EH (cell line): ENCODE measurements around the gene AP1M1.
"Not testable (repeated sequence)": the region's sequence is repeated elsewhere in the genome, so short reads cannot be mapped to it uniquely, and the experiment has no call there.

Source experiments
- DNase-seq: peaks from one replicate; pipeline ENCODE4 v3.0.0-alpha.2; 2015; ENCODE audit warnings: low read depth

Gene AP1M1

DNA sequence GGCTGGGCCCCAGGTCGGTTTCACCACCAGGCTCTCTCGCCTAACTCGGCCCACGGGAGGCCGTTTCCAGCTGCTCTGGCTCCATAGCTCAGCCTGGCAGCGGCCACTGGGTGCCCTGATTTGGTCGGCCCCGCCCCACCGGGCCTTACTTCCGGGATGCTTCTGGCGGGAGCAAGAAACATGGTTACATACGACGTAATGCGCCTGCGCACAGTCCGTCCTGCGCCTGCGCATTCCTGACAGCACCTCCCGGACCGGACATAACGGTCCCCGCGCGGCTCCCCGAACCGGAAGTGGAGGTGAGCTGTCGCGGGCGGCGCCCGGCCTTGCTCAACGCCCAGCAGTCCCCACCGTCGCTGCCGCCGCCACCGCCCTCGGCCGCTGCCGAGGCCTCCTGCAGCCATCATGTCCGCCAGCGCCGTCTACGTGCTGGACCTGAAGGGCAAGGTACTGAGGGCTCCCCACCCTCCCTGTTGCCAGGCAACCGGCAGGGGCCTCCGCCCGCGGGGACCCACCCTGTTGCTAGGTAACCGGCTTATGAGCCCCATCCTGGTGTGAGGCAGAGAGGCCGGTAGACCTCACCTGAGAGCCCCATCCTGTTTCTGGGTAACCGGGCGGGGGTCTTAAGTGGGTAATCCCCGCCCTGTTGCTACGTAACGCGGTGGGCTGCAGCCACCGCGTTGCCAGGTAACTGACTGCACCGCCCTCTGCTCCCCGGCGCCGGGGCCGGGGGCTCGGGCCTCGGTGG, at the start of gene AP1M1:
Gene AP1M1, plus strand, starts transcription at position 290 of the 748 bp plus-strand sequence. Its CDS starts 116 bp downstream, at position 406.
- peak; percentile 97 for DNase-seq

DNA sequence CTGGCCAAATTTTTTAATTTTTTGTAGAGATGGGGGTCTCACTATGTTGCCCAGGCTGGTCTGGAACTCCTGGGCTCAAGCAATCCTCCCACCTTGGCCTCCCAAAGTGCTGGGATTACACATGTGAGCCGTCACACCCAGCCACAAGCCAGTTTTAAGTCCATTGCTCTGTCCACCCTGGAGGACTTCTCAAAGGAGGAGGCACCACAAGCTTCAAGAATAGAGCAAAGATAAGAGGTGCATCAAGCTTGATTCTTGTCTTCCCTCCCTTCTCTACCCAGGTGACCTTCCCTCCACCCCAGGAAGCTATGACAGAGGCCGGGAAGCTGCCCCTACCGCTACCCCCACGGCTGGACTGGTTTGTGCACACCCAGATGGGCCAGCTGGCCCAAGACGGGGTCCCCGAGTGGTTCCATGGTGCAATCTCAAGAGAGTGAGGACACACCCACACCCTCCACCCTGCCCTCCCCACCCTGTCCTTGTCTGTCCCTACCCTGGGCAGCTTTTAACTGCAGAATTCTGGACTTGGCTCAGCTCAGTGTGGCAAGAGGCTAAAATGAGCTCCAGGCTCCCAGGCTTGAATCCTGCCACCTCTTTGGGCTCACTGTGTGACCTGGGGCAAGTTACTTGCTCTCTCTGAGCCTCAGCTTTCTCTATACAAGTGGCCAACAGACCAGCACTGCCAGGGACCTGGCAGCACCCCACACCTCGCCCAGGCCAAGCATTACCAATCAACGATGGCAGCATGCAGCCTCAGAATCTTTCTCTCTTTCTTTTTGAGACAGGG, 49.1 kb upstream of the AP1M1 start:
- no peak for DNase-seq

DNA sequence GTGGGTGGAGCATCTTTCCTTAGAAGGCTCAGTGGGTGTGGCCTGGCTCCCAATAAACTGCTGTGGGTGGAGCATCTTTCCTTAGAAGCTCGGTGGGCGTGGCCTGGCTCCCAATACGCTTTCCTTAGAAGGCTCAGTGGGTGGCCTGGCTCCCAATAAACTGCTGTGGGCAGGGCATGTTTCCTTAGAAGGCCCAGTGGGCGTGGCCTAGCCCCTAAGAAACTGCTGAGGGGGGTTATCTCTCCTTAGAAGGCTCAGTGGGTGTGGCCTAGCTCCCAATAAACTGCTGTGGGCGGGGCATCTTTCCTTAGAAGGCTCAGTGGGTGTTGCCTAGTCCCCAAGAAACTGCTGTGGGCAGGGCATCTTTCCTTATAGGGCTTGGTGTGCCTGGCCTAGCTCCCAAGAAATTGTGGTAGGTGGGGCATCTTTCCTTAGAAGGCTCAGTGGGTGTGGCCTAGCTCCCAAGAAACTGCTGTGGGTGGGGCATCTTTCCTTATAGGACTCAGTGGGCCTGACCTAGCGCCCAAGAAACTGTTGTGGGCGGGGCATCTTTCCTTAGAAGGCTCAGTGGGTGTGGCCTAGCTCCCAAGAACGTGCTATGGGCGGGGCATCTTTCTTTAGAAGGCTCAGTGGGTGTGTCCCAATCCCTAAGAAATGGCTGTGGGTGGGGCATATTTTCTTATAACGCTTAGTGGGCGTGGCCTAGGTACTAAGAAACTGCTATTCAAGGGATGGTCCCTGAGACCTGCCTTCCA, 44.0 kb upstream of the AP1M1 start:
- no peak for DNase-seq

DNA sequence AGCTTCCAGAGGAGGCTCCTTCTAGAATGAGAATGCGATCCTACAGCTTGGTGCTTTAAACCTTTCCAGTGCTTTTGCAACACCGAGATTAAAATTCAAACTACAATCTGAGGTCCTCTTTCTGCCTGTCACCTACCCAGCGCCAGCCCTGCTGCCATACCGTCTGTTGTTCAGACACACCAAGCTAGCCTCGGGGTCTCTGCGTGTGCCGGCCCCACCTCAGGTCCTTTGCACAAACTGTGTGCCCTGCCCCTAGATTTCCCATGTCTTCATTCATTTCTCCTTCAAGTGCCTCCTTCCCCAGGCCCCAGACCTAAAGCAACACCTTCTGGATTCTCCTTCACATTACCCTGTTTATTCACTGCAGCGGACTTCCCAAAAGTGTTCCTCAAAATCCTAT, 43.2 kb upstream of the AP1M1 start:
- no peak for DNase-seq

DNA sequence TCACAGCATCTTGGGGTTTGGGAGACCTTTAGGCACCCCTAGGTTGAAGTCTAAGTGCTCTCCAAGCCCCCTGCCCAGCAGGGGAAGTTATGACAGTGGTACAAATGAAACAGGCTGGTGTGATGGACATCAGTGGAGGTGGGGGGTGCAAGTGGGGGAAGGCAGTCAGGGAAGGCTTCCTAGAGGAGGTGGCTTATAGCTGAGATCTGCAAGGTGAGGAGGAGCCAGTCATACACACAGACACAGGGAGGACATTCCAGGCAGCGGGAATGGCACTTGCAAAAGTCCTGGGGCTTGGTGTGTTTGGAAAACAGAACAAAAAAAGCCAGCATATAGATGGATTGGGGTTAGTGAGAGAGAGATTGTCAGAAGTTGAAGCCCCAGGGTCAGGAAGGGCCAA, 42.6 kb upstream of the AP1M1 start:
- no peak for DNase-seq

DNA sequence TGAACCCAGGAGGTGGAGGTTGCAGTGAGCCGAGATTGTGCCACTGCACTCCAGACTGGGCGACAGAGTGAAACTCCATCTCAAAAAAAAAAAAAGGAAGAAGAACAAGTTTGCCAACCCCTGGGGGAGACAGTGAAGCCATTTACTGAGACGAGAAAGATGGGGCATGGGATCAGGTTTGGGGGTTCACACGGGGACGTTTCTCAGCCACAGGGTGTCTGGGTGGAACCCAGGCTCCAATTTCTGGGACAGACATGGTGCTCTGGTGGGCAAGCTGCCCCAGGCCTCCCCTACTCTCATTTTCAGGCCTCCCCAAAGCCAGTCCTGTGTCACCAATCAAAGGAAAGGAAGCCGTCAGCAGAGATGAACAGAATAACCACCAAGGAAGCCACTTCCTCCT, 40.8 kb upstream of the AP1M1 start:
- DNase-seq: no peak

DNA sequence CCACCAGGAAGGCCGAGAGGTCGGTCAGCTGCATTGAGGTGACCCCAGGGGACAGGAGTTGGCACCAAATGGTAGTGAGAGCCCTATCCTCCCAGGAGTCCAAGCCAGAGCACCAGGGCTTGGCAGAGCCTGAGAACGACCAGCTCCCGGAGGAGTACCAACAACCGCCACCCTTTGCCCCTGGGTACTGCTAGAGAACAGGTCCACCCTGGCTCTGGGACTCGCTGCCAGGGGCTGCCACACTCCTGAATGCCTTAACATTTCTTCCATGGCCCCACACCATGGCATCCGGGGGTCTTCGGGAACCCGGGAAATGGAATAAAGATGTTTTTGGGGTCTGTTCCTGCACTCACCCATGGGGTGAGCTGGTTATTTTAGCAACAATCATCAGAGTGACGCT, 40.1 kb upstream of the AP1M1 start:
- no peak for DNase-seq

DNA sequence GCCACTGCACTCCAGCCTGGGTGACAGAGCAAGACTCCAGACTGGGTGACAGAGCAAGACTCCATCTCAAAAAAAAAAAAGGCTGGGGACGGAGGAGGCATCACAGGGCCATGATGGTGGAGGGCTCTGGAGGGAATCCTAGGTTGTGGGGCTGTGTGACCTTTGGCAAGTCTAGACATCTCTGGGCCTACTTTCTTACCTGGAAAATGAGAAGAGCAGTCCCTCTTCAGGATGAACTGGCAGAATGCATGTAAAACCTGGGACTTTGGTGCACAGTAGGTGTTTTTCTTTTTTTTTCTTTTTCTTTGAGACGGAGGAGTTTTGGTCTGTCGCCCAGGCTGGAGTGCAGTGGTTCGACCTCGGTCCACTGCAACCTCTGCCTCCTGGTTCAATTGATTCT, 38.1 kb upstream of the AP1M1 start:
- DNase-seq: no peak

DNA sequence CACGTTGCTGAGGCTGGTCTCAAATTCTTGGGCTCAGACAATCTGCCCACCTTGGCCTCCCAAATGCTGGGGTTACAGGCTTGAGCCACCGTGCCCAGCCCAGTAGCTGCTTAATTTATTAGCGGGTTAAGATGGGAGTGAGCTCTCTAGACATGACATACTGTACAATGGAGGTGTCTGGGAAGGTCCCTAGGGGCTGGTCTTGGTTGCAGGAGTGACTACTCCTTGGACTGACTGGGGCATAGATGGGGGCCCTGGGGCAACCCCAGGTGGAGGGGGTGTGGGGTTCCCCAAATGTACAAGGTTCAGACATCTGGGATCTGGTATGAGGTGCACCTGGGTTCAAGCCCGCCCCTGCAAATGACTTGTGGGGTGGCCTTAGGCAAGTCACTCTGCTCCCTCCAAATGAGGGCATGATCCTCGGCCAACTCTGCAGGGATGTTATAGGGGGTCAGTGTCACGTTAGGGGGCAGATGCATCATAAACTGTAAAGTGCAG, 37.2 kb upstream of the AP1M1 start:
- no peak for DNase-seq

DNA sequence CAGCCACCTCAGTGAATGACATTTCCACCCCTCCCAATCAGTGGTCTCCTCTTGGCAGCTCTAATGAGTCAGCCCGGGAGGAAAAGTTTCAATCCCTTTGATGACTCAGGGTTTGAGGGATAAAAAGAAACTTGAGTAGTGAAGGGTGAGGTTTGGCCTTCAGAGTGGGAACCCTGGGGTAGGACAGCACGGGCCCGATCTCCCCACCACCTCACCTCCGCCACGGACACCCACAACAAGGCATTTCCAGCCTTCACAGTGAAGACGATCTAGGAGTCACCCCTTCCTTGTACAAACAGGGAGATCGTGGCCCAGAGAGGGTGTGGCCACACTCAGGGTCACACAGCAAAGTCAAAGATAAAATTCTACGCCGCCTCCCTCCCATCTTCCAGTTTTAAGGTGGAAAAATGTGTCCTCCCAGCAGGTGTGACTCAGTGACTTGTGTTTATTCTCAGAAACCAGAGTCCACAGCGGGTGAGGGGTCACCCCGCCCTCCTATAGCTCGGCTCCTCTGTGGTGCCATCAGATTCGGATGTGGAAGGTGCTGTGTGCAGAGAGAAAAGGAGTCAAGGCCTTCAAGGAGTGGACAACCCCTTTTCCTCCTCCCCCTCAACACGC, 36.7 kb upstream of the AP1M1 start:
- peak; percentile 73 for DNase-seq

DNA sequence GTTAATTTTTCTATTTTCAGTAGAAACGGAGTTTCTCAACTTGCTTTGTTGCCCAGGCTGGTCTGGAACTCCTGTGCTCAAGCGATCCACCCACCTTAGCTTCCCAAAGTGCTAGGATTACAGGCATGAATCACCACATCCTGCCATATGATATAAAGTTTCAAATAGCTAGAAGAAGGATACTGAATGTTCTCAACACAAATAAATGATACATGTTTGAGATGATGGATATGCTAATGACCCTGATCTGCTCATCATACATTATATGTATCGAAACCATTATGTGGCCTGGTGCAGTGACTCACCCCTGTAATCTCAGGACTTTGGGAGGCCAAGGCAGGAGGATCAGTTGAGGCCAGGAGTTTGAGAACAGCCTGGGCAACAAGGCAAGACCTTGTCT, 35.9 kb upstream of the AP1M1 start:
- DNase-seq: peak; percentile 66

DNA sequence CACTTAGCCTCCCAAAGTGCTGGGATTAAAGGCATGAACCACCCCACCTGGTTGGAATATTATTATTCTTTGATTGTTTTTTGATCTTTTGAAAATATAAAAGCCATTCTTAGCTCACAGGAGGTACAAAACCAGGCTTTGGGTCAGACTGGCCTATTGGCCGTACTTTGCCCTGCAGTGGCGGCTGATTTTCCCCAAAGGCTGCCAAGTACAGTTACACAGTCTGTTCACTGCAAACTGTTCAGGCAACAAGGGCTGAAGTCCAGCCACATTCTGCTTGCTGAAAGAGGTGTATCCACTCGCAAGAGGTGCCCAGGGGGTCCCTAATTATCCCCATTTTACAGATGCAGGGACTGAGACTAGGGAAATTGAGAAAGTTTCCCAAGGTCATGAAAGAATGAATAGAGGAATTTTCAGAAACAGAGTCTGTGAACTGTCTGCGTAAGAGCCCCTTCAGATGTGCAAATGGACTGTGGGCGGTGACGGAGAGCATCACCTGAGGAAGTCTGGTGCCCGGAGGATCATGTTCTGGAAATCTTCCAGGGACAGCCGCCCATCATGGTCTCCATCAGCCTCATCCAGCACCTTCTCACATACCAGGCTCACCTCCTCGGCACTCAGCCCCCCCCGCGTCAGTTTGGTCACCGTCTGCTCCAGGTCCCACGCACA, 33.4 kb upstream of the AP1M1 start:
- DNase-seq: no peak

DNA sequence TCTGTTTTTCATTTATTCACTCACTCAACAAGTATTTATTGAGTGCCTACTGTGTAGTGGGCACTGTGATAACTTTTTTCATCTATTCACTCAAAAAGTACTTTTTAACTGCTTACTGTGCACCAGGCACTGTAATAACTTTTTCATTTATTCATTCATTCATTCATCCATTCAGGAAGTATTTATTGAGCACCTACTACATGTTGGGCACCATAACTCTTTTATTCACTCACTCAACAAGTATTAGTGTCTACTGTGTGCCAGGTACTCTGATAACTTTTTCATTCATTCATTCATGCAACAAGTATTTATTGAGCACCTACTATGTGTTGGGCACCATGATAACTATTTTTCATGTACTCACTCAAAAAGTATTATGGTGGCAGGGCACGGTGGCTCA, 31.3 kb upstream of the AP1M1 start:
- no peak for DNase-seq

DNA sequence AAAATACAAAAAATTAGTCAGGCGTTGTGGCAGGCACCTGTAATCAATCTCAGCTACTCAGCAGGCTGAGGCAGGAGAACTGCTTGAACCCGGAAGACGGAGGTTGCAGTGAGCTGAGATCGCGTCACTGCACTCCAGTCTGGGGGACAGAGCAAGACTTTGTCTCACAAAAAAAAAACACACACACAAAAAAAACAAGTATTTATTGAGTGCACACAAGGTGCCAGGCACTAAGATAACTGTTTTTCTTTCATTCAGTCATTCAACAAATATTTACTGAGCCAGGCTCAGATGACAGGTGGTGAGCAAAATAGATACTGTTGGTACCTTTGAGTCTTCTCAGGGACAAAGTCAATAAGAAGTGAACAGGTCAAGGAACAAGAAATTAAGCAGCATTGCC, 30.7 kb upstream of the AP1M1 start:
- no peak for DNase-seq

DNA sequence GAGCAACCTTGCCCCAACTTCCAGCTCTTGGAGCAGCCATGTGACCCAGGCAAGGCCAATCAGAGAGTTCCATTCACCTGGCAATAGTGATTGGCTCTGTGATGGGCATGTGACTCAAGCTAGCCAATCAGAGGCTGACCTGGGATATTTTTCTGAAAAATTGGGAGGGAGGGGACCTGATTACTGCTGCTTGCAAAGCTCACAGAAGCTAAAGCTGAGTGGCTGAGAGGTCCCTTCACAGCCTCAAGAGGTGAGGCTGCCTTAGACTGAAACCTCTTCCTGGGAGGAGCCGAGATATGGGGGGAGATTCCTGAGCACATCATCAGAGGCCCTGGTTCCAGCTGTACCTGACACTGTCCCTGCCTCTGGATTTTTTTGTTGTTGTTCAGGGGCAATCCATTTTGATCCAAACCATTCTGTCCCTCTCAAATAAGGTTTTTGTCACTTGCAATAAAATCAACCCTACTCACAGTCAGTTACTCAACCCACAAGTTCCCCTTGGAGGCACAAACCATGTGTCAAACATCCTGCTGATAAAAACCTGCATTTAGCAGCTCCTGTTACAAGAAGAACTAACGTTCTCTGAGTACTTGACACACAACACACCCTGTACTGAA, 29.1 kb upstream of the AP1M1 start:
- DNase-seq: no peak

DNA sequence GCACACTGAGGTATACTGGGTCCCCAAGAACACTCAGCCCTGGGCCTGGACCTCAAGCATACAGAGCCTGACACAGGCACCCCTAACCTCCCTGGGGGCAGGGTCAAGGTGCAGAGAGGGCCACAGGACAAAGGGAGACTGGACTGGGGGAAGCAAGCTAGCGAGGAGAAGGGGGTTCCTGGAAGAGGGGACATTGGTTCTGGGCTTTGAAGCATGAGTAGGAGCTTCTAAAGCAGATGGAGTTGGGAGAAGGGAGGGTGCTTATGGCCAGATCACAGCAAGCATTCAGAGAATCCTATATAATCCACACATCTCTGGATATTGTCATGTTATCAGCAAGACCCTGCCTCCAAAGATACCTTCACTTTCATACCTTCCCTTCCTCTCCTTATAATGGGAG, 27.6 kb upstream of the AP1M1 start:
- no peak for DNase-seq

DNA sequence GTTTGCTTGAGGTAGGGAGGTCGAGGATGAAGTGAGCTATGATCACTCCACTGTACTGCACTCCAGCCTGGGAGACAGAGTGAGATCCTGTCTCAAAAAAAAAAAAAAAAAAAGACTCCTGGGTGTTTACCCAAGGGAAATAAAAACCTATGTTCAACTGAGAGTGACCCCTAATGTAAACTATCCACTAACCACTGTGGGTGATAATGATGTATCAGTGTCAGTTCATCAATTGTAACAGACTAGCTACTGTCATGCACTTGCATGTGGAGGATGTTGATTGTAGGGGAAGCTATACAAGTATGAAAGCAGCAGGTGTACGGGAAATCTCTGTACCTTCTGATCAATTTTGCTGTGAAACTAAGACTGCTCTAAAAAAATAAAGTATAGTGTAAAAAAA, 21.8 kb upstream of the AP1M1 start:
- DNase-seq: no peak

DNA sequence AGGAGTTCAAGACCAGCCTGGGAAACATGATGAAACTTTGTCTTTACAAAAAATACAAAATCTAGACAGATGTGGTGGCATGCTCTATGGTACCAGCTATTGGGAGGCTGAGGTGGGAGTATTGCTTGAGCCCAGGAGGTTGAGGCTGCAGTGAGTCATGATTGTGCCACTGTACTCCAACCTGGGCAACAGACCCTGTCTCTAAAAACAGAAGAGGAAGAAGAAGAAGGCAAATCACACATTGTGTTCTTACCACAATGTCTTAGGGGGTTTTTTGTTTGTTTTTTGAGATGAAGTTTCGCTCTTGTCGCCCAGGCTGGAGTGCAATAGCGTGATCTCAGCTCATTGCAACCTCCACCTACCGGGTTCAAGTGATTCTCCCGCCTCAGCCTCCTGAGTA, 18.8 kb upstream of the AP1M1 start:
- not testable (repeated sequence) for DNase-seq

DNA sequence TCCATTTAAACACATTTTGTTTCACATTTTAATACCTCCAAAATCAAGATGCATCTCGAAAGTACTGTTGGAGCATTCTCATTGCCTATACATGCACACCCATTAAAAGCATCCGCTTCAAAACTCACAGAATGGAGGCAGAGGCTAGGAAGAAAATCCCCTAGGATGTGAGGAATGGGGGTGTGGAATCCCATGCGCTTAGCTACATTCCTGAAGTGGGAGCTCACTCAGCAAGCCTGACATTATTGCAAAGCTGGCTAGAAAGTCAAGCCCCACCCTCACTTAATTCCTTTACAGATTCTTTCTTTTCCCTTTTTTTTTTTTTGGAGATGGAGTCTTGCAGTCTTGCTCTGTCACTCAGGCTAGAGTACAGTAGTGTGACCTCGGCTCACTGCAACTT, 17.1 kb upstream of the AP1M1 start:
- peak; percentile 90 for DNase-seq

DNA sequence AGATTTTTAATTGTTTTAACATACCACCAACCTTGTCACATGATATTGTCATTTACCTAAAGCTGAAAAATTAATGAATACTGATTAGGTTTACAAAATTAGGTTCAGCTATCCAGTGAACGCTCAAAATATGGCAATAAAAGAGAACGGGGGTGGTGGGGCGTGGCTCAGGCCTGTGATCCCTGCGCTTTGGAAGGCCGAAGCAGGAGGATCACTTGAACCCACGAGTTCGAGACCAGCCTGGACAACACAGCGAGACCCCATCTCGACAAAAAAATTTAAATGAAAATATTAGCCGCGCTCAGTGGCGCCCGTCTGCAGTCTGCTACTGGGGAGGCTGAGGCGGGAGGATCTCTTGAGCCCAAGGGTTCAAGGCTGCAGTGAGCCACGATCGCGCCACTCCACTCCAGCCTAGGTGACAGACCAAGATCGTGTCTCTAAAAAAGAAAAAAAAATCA, 13.0 kb upstream of the AP1M1 start:
- DNase-seq: no peak

DNA sequence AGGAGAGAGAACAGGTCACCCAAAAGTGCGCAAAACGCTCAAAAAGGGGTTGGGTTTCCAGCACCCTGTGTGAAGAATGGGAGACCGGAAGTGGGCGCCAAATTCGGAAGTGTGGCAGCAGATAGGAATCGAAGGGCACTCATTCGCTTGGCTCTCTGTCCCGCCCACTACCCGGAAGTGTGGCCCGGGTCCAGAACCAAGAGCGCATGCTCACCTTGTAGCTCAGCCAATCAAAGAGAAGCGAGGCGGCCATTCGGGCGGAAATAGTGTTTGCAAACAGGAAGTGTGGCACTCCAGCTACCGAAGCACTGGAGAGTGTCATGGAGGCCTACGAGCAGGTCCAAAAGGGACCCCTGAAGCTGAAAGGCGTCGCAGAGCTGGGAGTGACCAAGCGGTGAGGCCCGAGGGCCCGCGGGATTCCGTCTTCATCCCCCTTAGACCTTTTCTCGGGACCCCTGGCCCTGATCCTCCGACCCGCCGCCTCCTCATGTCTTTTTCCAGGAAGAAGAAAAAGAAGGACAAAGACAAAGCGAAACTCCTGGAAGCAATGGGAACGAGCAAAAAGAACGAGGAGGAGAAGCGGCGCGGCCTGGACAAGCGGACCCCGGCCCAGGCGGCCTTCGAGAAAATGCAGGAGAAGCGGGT, 12.5 kb upstream of the AP1M1 start, which contains the start of gene FAM32A:
Gene FAM32A, plus strand, starts transcription at position 288 of the 645 bp plus-strand sequence. Its CDS starts 33 bp downstream, at position 321.
- peak; percentile 100 for DNase-seq
